Inflammatory macrophage treated with lipopolysaccharide for 4 hours (primary cell): Measurements from ENCODE around the gene TSC22D2.
A peak's percentile ranks its signal among the peaks of the same experiment; 100 is the strongest.
"Not testable (repeated sequence)": the region's sequence is repeated elsewhere in the genome, so short reads cannot be mapped to it uniquely, and the experiment has no call there.

Source experiments
- DNase-seq: peaks from one replicate; pipeline ENCODE4 v3.0.0-alpha.2; 2020

Gene TSC22D2

DNA sequence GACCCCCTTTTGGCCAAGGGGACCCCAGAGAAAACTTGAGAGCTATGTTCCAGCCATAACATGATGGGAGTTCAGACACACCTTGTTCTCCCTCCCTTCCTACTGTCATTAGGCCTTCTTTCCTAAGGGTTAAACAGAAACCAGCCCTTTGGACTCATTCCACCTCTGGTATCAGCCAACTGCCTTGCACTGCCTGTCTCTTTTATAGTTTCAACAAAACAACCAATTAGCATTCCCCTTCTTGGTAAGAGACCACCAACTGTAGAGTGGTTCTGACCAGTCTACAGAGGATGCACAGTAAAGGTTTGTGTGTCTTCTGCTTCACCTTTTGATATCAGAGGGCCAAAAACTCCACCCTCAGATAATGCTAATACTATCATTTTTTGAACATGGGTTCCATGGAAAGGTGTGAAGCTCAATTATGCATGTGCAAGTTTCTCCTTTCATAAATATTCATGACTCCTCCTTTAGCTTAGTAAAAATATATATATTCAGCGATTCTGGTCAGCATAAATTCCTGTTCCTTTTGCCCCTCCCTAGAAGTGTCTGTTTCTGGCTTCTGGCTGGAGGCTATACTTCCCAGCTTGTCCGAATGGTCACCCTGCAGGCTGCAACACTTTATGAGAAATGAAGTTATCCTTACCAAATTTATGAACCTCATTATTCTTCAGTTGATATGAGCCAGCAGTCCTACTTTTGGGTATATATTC lies 82.3 kb downstream of the TSC22D2 start:
- no peak for DNase-seq

DNA sequence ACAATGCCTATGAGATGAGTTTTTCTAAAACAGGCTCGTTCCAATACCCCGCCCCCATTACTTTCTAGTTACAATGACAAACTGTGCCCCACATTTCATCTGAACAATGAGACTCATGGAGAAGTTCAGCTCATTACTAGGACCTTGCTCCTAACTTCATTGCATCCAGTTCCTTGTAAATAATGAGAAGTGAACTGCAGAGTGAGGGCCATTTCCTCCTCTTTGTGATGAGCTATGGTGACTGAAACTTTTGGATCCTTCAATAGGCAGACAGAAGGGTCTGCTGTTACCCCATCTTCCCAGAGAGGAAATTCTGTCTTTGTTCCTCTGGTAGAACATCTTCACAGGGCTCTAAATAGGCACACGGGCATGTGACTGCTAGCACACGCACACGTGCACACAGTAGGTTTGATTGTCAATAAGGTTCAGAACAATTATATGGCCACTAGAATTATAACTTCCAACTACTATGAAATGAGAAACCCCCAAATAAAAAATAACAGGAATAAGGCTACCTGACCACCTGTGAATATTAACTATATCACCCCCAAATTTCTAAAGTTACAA lies 86.4 kb downstream of the TSC22D2 start:
- peak; percentile 40 for DNase-seq

DNA sequence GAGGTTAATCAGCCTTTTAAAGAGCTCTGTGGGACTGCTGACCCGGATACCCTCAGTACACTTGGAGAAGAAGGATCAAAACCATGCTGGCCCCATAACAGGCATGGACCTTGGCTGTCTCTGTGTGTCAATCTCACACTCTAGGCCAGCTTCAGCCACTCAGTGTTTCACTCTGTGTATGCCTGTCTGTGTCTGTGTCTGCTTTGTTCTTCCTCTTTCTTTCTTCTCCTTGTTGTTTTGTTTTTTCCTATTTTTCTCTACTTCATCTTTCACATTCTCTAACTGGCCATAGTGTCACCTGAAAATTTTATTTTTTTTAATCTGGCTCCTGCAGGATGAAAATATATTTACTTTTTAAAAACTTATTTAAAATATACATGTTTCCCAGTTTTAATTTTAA lies 87.1 kb downstream of the TSC22D2 start:
- peak; percentile 46 for DNase-seq

DNA sequence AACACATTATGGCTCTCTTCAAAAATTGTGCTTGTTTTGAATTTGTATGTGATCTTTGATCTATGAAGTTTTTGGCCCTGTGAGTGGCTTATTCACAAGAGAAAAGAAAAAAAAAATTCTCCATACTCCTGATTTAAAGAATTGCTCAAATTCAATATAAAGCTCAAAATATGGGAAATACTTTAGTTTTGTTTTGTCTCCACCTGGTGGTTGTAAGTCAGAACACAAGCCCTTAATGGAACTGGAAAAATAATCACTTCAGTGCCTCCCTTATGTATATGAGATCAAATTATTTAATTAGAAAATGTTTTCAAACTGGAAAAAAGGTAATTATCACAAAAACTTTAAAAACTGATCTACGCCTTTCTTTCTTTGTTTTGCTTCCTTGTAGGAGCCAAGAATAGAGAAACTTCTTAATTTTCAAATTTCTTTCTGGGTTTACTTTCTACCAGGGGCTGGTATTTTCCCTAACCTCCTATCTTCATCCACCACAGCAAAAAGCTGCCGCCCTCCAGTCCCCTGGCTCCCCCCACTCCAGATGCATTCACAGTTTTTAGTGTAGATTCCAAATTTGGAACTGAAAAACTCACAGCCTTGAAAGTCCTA lies 87.6 kb downstream of the TSC22D2 start:
- DNase-seq: peak; percentile 60

DNA sequence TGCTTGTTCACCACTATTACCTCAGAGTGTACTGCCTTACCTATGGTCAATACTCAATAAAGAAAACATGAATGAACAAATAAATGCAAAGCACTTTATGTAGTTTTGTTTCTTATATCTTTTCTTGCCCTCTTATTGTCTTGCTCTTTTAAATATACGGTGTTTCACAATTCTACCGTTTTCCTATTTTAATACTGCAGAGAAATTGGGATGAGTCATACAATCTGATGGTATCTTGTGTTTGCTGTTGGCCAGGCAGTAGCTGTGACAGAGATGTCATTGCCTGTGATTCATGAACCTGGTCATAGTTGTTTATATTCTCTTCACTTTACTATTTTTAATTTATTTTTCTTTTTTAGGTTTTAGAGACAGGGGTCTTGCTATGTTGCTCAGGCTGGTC lies 89.9 kb downstream of the TSC22D2 start:
- DNase-seq: peak; percentile 64

DNA sequence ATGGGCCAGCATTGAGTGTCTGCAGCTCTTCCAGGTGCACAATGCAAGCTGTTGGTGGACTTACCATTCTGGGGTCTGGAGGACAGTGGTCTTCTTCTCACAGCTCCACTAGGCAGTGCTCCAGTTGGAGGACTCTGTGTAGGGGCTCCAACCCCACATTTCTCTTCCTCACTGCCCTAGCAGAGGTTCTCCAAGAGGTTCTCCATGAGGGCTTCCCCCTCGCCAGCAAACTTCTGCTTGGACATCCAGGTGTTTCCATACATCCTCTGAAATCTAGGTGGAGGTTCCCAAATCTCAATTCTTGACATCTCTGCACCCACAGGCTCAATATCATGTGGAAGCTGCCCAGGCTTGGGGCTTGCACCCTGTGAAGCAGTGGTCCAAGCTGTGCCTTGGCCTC lies 92.9 kb downstream of the TSC22D2 start:
- DNase-seq: not testable (repeated sequence)

DNA sequence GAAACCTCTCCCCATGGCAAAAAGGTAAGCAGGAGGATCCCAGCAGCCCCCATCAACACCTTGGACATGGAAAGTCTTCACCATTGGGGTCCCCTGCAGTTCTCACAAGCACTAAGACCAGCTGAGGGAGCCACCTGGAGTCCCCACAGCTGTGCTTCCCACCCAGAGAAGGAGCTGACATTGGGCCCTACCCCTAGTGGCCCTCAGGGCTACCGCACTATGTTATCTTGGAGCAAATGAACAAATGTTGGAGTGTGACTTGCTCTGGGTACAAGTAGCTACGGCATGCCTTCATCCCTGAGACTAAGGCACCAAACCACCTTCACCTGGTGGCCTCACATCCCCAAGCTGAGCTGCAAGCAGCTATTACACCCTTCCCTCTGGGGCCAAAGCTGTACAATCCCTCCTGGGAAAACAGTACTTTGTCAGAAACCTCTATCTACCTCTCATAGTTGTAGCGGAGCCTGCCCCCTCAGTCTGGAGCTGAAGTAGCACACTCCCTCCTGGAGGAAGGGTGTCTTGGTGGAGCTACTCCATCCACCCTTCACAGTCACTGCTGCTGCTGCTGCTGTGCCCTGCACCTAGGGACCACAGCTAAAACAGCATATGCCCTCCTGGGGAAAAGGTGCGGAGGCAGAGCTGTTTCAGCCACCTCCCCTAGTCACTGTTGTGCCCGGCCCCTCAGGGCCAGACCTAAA lies 95.5 kb downstream of the TSC22D2 start:
- DNase-seq: no peak

DNA sequence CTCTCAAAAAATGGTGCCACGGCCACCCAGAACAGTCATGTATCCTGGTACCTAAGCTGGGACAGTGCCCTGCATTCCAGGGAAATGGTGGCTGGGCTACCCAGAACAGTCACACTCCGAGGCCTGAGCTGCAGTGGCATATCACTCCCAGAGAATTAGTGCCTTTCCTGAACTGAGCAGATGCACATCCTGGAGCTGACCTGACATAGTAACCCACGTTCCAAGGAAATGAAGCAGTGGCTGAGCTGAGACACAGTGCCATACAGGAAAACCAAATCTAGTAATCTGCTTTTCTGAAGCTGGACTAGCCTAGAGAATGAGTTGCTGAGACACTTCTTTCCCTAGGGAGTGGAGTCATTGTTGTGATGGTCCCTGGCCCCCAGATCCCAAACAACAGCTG lies 96.4 kb downstream of the TSC22D2 start:
- no peak for DNase-seq

DNA sequence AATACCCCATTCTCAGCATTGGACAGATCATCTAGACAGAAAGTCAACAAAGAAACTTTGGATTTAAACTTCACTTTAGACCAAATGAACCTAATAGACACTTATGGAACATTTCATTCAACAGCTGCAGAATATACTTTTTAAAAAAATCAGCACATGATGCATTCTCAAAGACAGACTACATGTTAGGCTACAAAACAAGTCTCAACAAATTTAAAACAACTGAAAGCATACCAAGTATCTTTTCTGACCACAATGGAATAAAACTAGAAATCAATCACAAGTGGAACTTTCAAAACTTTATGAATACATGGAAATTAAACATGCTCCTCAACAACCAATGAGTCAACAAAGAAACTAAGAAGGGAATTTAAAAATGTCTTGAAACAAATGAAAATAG lies 100.3 kb downstream of the TSC22D2 start:
- DNase-seq: no peak

DNA sequence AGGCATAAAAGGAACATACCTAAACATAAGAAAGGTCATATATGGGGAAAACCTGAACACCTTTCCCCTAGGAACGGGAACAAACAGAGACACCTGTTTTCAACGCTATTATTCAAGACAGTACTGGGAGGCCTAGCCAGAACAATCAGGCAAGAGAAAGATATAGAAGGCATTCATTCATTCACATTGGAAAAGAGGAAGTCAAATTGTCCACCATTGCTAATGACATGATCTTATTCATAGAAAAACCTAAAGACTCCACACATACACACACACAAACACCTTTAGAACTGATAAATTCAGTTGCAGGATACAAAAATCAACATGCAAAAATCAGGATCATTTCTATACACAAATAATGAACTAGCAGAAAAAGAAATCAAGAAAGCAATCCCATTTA lies 101.7 kb downstream of the TSC22D2 start:
- no peak for DNase-seq

DNA sequence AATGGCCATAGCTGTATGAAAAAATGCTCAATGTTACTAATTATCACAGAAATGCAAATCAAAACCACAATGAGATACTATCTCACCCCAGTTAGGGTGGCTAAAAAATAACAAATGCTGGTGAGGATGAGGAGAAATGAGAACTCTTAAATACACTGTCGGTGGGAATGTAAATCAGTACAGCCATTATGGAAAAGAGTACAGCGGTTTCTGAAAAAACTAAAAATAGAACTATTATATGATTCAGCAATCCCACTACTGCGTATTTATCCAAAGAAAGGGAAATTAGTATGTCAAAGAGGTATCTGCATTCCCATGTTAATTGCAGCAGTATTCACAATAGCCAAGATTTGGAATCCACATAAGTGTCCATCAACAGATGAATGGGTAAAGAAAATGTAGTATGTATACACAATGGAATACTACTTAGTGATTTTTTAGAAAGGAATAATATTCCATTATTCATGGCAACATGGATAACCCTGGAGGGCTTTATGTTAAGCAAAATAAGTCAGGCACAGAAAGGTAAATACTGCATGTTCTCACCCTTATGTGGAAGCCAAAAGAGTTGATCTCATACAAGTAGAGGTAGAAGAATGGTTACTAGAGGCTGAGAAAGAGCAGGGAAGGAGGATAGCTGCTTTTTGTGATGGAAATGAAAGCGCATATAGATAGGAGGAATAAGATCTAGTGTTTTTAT lies 103.2 kb downstream of the TSC22D2 start:
- DNase-seq: no peak

DNA sequence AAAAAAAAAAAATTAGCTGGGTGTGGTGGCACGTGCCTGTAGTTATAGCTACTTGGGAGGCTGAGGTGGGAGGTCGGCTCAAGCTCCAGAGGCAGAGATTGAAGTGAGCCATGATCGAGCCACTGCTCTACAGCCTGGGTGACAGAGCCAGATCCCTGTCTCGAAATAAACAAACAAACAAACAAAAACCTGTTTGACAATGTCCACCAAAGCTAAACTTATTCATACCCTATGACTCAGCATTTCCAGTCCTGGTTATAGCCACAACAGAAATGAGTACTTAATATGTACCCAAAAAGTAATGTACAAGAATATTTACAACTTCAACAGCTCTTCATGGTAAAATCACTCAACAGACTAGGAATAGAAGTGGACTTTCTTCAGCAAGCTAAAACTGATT lies 107.1 kb downstream of the TSC22D2 start:
- no peak for DNase-seq
